ENCODE results near the gene CCDC201.
"Not testable (repeated sequence)": the region's sequence is repeated elsewhere in the genome, so short reads cannot be mapped to it uniquely, and the experiment has no call there.

DNA sequence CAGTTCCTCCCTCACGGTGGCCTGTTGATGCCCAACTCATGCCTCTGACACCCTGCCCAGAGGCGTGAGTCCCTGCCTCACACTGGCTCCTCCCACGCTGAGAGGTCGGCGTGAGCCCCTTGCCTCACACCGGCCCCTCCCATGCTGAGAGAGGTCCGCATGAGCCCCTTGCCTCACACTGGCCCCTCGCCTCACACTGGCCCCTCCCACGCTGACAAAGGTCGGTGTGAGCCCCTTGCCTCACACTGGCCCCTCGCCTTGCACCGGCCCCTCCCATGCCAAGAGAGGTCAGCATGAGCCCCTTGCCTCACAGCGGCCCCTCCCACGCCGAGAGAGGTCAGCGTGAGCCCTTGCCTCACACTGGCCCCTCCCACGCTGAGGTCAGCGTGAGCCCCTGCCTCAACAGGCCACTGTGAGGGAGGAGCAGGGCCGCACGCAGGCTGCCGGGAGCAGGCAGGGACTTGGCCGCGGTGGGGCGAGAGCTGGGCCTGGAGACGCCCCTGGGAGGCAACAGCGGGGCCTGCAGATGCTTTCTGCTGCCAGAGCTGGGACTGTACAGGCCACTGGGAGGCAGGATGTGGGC is 61.1 kb downstream of the CCDC201 start:
- TF ChIP-seq SUZ12 (IDR thresholded peaks at IDR 0.05; ENCODE audit: extremely low read depth, insufficient read depth, insufficient read length); ZNF274 (IDR thresholded peaks at IDR 0.05; ENCODE audit: low read depth, low read length): not testable (repeated sequence)

All from NT2/D1 (cell line).